B cell (primary cell): ENCODE measurements around the gene GPR89A.
"Not testable (repeated sequence)": the region's sequence is repeated elsewhere in the genome, so short reads cannot be mapped to it uniquely, and the experiment has no call there.

Experiments used
- CTCF ChIP-seq: fragments of 200-600 bp; IDR thresholded peaks from one replicate; pipeline ENCODE4 v1.8.0; 2022; ENCODE audit warnings: antibody characterized with exemption, mild to moderate bottlenecking
- EZH2 ChIP-seq: IDR thresholded peaks from 2 replicates; pipeline ENCODE4 v1.6.1; 2012; ENCODE audit warnings: borderline replicate concordance, low read depth, mild to moderate bottlenecking, moderate library complexity, low read length; ENCODE audit not compliant: insufficient read depth, poor library complexity, severe bottlenecking

GRCh38 chr1:145643990-145644389 is 36.2 kb downstream of the GPR89A start:
- not testable (repeated sequence) for TF ChIP-seq CTCF, EZH2
